Thyroid gland (tissue), 4 donors: ENCODE data around the gene PLCL2. TPM values are rescaled to one million over a fixed set of nuclear protein-coding genes. Genes with fewer than 3 reads are reported as not detected.
"Not testable (repeated sequence)": the region's sequence is repeated elsewhere in the genome, so short reads cannot be mapped to it uniquely, and the experiment has no call there.

Source experiments
- DNase-seq, 2 donors: peaks; one replicate each; pipeline ENCODE4 v3.0.0-alpha.2; 2019
- H3K27ac ChIP-seq, 3 donors: fragments of 200-600 bp; sonication (generic); 1 replicate in 2 of 3; 2 replicates in 1 of 3; pipeline ENCODE4 v1.5.1; 2016 to 2019; ENCODE audit warnings: mild to moderate bottlenecking in 1 of 3, moderate library complexity in 1 of 3
- H3K27me3 ChIP-seq: fragments of 200-600 bp; sonication (generic); one replicate; pipeline ENCODE4 v1.5.1; 2019
- H3K36me3 ChIP-seq, 2 donors: fragments of 200-600 bp; sonication (generic); one replicate each; pipeline ENCODE4 v1.5.1; 2016 to 2019
- H3K4me1 ChIP-seq, 2 donors: fragments of 200-600 bp; sonication (generic); one replicate each; pipeline ENCODE4 v1.5.1; 2017 to 2019
- H3K4me3 ChIP-seq, 3 donors: fragments of 200-600 bp; sonication (generic); replicated peaks in 1 of 3; 1 replicate in 2 of 3; 2 replicates in 1 of 3; pipeline ENCODE4 v1.5.1; 2016; ENCODE audit warnings: mild to moderate bottlenecking in 1 of 3
- H3K9me3 ChIP-seq: fragments of 200-600 bp; sonication (generic); one replicate; pipeline ENCODE4 v1.5.1; 2017
- POLR2A ChIP-seq, 2 donors: fragments of 450-650 bp; IDR thresholded peaks; one replicate each; pipeline ENCODE4 v1.6.1; 2017; ENCODE audit warnings: antibody characterized with exemption in 2 of 2, mild to moderate bottlenecking in 2 of 2, moderate library complexity in 1 of 2
- WGBS, 2 donors: methylation state at CpG; one replicate each; pipeline ENCODE4 v1.1.5; 2017; 5-methylcytosine and 5-hydroxymethylcytosine counted together
- intact Hi-C: fragments of 100-400 bp; cut with DNase I; formaldehyde crosslinking; loops from one replicate; pipeline ENCODE4 v1.15.1; 2023
- total RNA-seq, 4 donors: library from RNA; depleted of rRNA; stranded (reverse); fragments of >200 nt; gene quantifications; one replicate each; pipeline ENCODE4 v1.2.3, GENCODE V29; 2016
- TF ChIP-seq, protein P1 (sequence below), 6 experiments: fragments of 200-600 bp in 3 of 6; fragments of 450-650 bp in 3 of 6; sonication (generic) in 3 of 6; IDR thresholded peaks; one replicate each; pipeline ENCODE4 v1.5.1; 2016 to 2019; ENCODE audit warnings: antibody characterized with exemption in 6 of 6, mild to moderate bottlenecking in 2 of 6, inconsistent platforms in 1 of 6, moderate library complexity in 1 of 6

Gene PLCL2
- total RNA-seq, 4 donors from 2014 or later: 6.3 to 15.3 (median 9.3) TPM

DNA sequence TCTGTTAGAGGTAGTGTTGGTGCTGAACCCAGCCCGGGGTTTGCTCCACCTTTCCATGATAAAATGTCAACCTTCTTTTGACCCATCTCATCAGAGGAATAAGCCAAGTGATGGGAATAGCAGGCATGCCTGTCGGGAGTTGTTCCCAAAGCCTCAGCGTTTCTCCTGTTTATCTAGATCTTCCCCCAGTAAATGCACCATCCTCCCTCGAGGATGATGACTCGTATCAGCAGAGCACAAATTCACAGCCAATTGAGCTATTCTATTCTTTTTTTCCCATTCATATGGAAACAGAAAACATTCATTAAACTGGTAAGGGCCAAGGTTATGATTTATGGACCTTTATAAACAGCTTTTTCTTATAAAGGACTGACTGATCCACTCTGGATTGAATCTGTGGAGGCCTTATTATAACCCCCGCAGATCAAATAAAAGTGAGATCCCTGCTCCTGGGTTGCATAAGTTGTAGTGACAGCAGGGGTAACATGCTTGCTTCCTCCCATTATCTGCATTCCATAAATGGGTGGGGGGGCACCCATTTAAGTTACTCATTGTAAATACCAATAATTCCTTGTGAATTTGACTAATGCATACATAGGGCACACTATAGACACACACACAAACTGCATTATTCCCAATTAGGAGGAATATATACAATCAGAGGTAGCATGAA is 207.3 kb downstream of the PLCL2 start:
- H3K9me3 ChIP-seq: no peaks in the 10 kb centered on the region
- H3K27ac ChIP-seq: no peak overlapping the region
- no peak overlapping the region for H3K4me3 ChIP-seq
- intact Hi-C loops: no loop called here
- H3K4me1 ChIP-seq: no peaks in the 10 kb centered on the region
- H3K36me3 ChIP-seq: no peaks in the 10 kb centered on the region
- TF ChIP-seq, protein P1, sequence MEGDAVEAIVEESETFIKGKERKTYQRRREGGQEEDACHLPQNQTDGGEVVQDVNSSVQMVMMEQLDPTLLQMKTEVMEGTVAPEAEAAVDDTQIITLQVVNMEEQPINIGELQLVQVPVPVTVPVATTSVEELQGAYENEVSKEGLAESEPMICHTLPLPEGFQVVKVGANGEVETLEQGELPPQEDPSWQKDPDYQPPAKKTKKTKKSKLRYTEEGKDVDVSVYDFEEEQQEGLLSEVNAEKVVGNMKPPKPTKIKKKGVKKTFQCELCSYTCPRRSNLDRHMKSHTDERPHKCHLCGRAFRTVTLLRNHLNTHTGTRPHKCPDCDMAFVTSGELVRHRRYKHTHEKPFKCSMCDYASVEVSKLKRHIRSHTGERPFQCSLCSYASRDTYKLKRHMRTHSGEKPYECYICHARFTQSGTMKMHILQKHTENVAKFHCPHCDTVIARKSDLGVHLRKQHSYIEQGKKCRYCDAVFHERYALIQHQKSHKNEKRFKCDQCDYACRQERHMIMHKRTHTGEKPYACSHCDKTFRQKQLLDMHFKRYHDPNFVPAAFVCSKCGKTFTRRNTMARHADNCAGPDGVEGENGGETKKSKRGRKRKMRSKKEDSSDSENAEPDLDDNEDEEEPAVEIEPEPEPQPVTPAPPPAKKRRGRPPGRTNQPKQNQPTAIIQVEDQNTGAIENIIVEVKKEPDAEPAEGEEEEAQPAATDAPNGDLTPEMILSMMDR (IDR thresholded peaks at IDR 0.05): no peak
- TF ChIP-seq POLR2A (IDR thresholded peaks at IDR 0.05): no peak
- H3K27me3 ChIP-seq: no peaks in the 10 kb centered on the region
- DNase-seq: no peak
- 73 to 74% methylated on average over 6 of the region's 6 CpGs for WGBS, 2 donors

DNA sequence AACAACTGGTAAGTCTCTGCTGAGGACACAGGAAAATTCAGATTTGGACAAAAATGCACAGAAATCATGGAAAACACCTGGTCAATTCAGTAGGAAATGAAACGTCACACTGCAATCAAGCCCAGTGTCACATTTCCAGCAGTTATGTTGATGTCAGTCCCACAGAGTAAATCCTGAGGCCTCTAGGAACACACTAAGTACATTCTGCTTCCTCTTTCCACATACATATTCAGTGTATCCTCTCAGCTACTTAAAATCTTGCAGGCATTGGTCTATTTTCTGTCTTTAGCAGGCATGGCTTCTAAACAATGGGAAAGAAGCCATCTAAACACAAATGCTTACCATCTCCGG is 207.8 kb downstream of the PLCL2 start:
- 76 to 93% methylated on average over 2 of the region's 2 CpGs for WGBS, 2 donors
- no peak overlapping the region for H3K27ac ChIP-seq
- H3K27me3 ChIP-seq: no peaks in the 10 kb centered on the region
- TF ChIP-seq POLR2A (IDR thresholded peaks at IDR 0.05): no peak
- TF ChIP-seq, protein P1 (IDR thresholded peaks at IDR 0.05): no peak
- no peaks in the 10 kb centered on the region for H3K9me3 ChIP-seq
- no peak overlapping the region for H3K4me3 ChIP-seq
- H3K36me3 ChIP-seq: no peaks in the 10 kb centered on the region
- intact Hi-C loops: no loop called here
- no peak for DNase-seq
- no peaks in the 10 kb centered on the region for H3K4me1 ChIP-seq

DNA sequence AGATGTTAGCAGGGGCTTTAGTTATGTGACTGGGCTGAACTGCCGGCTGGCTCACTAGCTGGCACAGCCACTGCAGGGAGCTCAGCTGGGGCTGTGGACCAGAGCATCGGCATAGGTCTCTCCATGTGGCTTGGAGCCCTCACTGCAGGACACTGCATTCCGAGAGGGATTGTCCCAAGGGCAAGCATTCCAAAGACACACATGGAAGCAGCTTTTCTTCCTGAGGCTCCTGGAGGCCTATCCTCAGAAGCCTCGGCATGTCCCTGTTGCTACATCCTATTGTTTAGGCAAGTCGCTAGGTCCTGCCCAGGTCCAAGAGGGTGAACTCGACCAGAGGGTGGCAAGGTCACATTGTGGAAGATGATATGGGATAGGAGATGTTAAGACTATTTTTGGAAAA is 209.8 kb downstream of the PLCL2 start:
- Histone ChIP-seq H3K9me3 (no peaks in the 10 kb centered on the region), H3K4me1 (no peaks in the 10 kb centered on the region), H3K27me3 (no peaks in the 10 kb centered on the region), H3K36me3 (no peaks in the 10 kb centered on the region), H3K4me3 (no peak overlapping the region), H3K27ac (no peak overlapping the region)
- DNase-seq: no peak
- WGBS, 2 donors: 53 to 62% methylated on average over 5 of the region's 6 CpGs
- intact Hi-C loops: no loop called here
- TF ChIP-seq POLR2A (IDR thresholded peaks at IDR 0.05): no peak
- TF ChIP-seq, protein P1 (IDR thresholded peaks at IDR 0.05): no peak

DNA sequence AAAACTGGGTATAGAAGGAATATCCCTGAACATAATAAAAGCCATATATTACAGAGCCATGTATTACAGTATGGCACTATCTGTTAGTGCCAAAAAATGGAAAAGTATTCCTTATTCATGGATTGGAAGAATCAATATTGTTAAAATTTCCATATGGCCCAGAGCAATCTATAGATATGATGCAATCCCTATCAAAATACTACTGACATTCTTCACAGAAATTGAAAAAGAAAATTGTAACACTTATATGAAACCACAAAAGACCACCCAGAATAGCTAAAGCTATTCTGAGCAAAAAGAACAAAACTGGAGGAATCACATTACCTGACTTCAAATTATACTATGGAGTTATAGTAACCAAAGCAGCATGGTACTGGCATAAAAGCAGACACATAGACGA is 218.8 kb downstream of the PLCL2 start:
- DNase-seq: no peak
- 79 to 87% methylated on average over 1 of the region's 1 CpG for WGBS, 2 donors
- Histone ChIP-seq H3K9me3 (no peaks in the 10 kb centered on the region), H3K27me3 (no peaks in the 10 kb centered on the region), H3K36me3 (no peaks in the 10 kb centered on the region), H3K4me1 (no peaks in the 10 kb centered on the region), H3K27ac (no peak overlapping the region), H3K4me3 (no peak overlapping the region)
- TF ChIP-seq, protein P1 (IDR thresholded peaks at IDR 0.05): no peak
- TF ChIP-seq POLR2A (IDR thresholded peaks at IDR 0.05): no peak
- intact Hi-C loops: no loop called here

DNA sequence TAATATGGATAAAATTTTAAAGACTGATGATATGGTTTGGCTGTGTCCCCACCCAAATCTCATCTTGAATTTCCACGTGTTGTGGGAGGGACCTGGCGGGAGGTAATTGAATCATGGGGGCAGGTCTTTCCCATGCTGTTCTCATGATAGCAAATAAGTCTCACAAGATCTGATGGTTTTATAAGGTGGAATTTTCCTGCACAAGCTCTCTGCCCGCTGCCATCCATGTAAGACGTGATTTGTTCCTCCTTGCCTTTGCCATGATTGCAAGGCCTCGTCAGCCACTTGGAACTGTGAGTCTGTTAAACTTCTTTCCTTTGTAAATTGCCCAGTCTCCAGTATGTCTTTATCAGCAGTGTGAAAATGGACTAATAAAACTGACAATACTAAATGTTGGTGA is 222.0 kb downstream of the PLCL2 start:
- 89 to 91% methylated on average over 5 of the region's 5 CpGs for WGBS, 2 donors

More for the DNA sequence above, 222.0 kb downstream of the PLCL2 start:
- H3K4me3 ChIP-seq, H3K4me1 ChIP-seq, H3K36me3 ChIP-seq, DNase-seq, H3K9me3 ChIP-seq, H3K27ac ChIP-seq, intact Hi-C loops, H3K27me3 ChIP-seq: not testable (repeated sequence)
